ENCODE data around the gene GLB1L2. TPM values are rescaled to one million over a fixed set of nuclear protein-coding genes. Genes with fewer than 3 reads are reported as not detected.

The GLB1L2 gene
- total RNA-seq, 2 donors from 2014 or later, result 2.5 to 4.1 TPM

DNA sequence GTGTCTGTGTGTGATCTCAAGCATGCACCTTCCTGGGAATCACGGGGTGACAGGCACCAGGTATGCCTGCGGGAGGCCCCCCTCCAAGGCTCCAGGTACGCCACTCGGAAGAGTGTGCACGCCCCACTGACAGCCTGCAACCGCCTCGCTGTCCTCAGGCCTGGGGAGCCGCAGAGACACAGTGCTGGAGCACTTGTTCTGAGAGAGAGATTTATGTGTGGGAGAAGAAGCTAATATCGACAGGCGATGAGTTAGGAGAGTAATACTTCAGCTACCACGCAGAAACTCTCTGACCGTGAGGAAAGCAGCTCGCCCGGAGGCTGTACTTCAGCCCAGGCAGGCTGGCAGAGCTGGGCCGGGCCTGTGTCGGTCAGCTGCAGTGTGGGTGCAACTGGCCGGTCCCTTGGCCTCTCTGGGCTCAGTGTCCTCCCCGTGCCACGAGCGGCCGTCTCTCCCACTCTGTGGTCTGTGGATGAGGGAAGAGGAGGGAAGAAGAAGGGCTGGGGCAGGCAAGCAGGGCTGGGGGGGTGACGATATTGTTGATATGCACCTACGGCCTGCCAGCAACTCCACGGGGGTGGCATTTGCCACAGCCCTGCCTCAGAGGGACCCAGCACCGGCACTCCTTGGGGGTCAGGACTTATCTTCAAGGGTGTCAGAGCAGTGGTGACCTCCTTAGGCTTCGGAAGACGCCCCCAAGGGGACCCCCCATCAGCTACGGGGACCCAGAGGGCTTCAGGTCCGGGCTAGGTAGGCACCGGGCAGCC lies 73.0 kb downstream of the GLB1L2 start:
- Histone ChIP-seq H3K27me3 (replicated peaks; ENCODE audit: insufficient read depth) (peaks cover 3% of the 10 kb centered on the region), H3K27ac (no peak overlapping the region), H3K36me3 (no peaks in the 10 kb centered on the region), H3K4me1 (ENCODE audit: control insufficient read depth in 1 of 2, low read depth in 2 of 2) (no peaks in the 10 kb centered on the region), H3K9me3 (no peaks in the 10 kb centered on the region), H3K4me3 (no peak overlapping the region)
- TF ChIP-seq, protein P1, sequence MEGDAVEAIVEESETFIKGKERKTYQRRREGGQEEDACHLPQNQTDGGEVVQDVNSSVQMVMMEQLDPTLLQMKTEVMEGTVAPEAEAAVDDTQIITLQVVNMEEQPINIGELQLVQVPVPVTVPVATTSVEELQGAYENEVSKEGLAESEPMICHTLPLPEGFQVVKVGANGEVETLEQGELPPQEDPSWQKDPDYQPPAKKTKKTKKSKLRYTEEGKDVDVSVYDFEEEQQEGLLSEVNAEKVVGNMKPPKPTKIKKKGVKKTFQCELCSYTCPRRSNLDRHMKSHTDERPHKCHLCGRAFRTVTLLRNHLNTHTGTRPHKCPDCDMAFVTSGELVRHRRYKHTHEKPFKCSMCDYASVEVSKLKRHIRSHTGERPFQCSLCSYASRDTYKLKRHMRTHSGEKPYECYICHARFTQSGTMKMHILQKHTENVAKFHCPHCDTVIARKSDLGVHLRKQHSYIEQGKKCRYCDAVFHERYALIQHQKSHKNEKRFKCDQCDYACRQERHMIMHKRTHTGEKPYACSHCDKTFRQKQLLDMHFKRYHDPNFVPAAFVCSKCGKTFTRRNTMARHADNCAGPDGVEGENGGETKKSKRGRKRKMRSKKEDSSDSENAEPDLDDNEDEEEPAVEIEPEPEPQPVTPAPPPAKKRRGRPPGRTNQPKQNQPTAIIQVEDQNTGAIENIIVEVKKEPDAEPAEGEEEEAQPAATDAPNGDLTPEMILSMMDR (IDR thresholded peaks at IDR 0.05), result no peak
- ATAC-seq (ENCODE audit: insufficient number of reproducible peaks, low FRiP score, low read depth), result no peak
- no peak for DNase-seq (ENCODE audit: low spot score)

DNA sequence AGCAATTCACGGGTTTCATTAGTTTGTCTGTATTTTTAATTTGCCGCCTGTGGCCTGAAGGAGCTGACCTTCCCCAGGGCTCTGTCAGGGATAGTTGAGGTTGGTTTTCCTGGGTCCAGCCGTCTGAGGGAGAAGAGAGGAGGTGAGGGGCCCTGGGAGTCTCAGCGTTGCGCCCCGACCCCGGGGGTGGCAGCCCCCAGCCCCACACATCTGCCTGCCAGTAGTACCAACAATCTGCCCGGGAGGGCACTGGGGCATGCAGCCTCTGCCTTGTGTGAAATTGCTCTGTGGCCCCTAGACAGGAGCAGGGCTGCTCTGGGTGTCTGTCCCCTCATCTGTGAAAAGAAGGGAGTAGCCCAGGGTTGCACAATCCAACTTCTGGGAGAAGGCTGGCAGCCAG lies 73.6 kb downstream of the GLB1L2 start:
- Histone ChIP-seq H3K36me3 (no peaks in the 10 kb centered on the region), H3K9me3 (no peaks in the 10 kb centered on the region), H3K27me3 (replicated peaks; ENCODE audit: insufficient read depth) (peaks cover 1% of the 10 kb centered on the region), H3K27ac (no peak overlapping the region), H3K4me1 (ENCODE audit: control insufficient read depth in 1 of 2, low read depth in 2 of 2) (no peaks in the 10 kb centered on the region), H3K4me3 (no peak overlapping the region)
- ATAC-seq (ENCODE audit: insufficient number of reproducible peaks, low FRiP score, low read depth) (no peak), DNase-seq (ENCODE audit: low spot score) (no peak)
- TF ChIP-seq, protein P1 (IDR thresholded peaks at IDR 0.05), result no peak

DNA sequence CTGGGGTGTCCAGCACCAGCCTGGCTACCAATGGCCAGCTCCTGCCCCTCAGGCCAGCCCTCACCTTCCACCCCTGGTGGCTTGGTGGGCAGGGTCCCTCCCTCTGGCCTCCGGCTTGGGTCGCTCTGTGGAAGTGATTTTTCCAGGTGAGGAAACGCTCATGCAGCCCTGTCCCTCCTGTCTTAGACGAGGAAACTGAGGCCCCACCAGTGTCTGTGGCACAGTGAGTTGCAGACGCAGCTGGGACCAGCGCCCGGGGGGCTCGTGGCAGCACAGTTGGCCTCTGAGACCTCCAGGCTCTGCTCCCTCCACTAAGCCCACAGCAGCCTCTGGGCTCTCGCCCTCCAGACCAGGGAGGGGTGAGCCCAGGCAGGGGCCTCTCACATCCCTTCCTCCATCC lies 74.1 kb downstream of the GLB1L2 start:
- Histone ChIP-seq H3K36me3 (no peaks in the 10 kb centered on the region), H3K4me1 (ENCODE audit: control insufficient read depth in 1 of 2, low read depth in 2 of 2) (no peaks in the 10 kb centered on the region), H3K4me3 (no peak overlapping the region), H3K27ac (no peak overlapping the region), H3K27me3 (replicated peaks; ENCODE audit: insufficient read depth) (no peaks in the 10 kb centered on the region), H3K9me3 (no peaks in the 10 kb centered on the region)
- no peak for ATAC-seq (ENCODE audit: insufficient number of reproducible peaks, low FRiP score, low read depth)
- TF ChIP-seq, protein P1 (IDR thresholded peaks at IDR 0.05), result no peak
- no peak for DNase-seq (ENCODE audit: low spot score)

DNA sequence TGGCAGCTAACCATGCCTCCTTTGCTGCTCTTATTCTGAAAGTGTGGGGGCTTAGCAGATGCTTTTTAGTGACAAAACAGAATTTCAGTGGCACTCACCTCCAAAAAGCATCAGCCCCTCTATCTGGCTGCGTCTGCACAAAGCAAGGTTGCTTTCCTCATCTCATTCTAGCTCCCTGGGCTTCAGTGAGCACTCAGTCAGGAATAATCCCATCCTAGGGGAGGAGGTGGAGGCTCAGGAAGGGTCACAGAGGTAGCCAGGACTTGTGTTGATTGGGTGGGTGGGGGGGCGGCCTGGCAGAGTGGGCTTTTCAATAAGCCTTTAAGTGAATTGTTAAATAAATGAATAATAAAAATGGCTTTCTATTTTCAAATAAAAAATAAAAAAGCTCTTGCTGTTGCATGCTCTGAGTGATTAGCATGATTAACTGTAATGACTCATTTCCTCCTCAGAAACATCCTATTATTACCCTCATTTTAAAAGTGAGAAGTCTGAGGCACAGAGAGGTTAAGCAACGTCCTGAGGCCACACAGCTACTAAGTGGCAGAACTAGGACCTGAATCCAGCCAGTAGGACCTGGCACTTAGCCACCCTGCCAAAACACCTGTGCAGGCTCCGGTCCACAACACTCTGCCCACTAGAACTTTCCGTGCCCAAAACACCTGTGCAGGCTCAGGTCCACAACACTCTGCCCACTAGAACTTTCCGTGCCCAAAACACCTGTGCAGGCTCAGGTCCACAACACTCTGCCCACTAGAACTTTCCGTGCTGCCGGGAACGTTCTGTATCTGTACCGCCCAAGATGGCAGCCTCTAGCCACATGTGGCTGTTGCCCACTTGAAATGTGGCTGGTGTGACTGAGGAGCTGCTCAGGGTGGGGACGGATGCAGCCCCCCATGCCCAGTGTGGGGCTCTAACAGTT lies 74.7 kb downstream of the GLB1L2 start:
- no peaks in the 10 kb centered on the region for H3K9me3 ChIP-seq
- no peaks in the 10 kb centered on the region for H3K36me3 ChIP-seq
- DNase-seq (ENCODE audit: low spot score) (no peak), ATAC-seq (ENCODE audit: insufficient number of reproducible peaks, low FRiP score, low read depth) (no peak)
- H3K4me3 ChIP-seq, result no peak overlapping the region
- H3K27me3 ChIP-seq (replicated peaks; ENCODE audit: insufficient read depth), result no peaks in the 10 kb centered on the region
- TF ChIP-seq, protein P1 (IDR thresholded peaks at IDR 0.05), result no peak
- H3K4me1 ChIP-seq (ENCODE audit: control insufficient read depth in 1 of 2, low read depth in 2 of 2), result peaks cover 0 to 6% of the 10 kb centered on the region in 2 donors
- H3K27ac ChIP-seq, result no peak overlapping the region

DNA sequence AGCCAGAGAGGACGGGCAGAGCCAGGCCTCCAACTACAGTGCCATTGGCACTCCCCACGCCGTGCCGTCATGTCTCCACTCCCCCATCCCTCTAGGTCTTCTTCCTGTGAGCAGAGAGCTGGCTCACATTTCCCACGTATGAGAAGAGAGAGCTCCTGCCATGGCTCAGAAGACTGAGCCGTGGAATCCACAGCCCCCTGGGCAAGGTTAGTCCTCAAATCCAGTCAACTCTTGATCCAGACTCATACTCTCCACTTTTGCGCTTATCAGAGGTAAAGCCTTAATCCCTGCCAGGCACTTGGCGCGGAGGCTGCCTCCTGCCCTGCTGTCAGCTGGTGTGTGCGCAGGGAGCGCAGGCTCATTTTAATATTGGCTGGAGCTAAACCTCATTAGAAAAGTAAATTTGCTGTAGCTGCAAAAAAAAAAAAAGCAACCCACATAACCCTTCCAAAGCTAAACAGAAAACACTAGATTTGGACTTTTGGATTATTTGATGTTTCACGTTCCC lies 75.6 kb downstream of the GLB1L2 start:
- Histone ChIP-seq H3K4me3 (no peak overlapping the region), H3K27me3 (replicated peaks; ENCODE audit: insufficient read depth) (no peaks in the 10 kb centered on the region), H3K9me3 (no peaks in the 10 kb centered on the region), H3K27ac (no peak overlapping the region), H3K36me3 (no peaks in the 10 kb centered on the region), H3K4me1 (ENCODE audit: control insufficient read depth in 1 of 2, low read depth in 2 of 2) (peaks cover 0 to 8% of the 10 kb centered on the region in 2 donors)
- ATAC-seq (ENCODE audit: insufficient number of reproducible peaks, low FRiP score, low read depth) (no peak), DNase-seq (ENCODE audit: low spot score) (no peak)
- TF ChIP-seq, protein P1 (IDR thresholded peaks at IDR 0.05), result no peak
